PC-3 (cell line): Measurements from ENCODE around the gene CD163L1.

Experiments used
- EZH2 ChIP-seq: fragments of 300-600 bp; sonication (generic); IDR thresholded peaks from one replicate; pipeline ENCODE4 v1.6.1; 2017; ENCODE audit warnings: antibody characterized with exemption, mild to moderate bottlenecking, low read length; ENCODE audit not compliant: unreplicated experiment
- EZH2phosphoT487 ChIP-seq: fragments of 300-600 bp; sonication (generic); IDR thresholded peaks from 2 replicates; pipeline ENCODE4 v1.6.1; 2018; ENCODE audit warnings: mild to moderate bottlenecking, antibody characterized with exemption, low read length, borderline replicate concordance
- TF ChIP-seq, protein P1 (sequence below): fragments of 300-600 bp; sonication (generic); conservative IDR thresholded peaks from 2 replicates; pipeline ENCODE4 v1.5.1; 2017; ENCODE audit warnings: antibody characterized with exemption, low read depth, mild to moderate bottlenecking, low read length

- TF ChIP-seq, protein P1, sequence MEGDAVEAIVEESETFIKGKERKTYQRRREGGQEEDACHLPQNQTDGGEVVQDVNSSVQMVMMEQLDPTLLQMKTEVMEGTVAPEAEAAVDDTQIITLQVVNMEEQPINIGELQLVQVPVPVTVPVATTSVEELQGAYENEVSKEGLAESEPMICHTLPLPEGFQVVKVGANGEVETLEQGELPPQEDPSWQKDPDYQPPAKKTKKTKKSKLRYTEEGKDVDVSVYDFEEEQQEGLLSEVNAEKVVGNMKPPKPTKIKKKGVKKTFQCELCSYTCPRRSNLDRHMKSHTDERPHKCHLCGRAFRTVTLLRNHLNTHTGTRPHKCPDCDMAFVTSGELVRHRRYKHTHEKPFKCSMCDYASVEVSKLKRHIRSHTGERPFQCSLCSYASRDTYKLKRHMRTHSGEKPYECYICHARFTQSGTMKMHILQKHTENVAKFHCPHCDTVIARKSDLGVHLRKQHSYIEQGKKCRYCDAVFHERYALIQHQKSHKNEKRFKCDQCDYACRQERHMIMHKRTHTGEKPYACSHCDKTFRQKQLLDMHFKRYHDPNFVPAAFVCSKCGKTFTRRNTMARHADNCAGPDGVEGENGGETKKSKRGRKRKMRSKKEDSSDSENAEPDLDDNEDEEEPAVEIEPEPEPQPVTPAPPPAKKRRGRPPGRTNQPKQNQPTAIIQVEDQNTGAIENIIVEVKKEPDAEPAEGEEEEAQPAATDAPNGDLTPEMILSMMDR: no peak
- TF ChIP-seq EZH2: no peak
- no peak for TF ChIP-seq EZH2phosphoT487
Observed at GRCh38 chr12:7403466-7403865, 40.5 kb downstream of the CD163L1 start.
